GM18867 (cell line): ENCODE measurements around the gene FZD4.
"Not testable (repeated sequence)": the region's sequence is repeated elsewhere in the genome, so short reads cannot be mapped to it uniquely, and the experiment has no call there.

Experiments used
- ATAC-seq: cut with Tn5 transposase; IDR thresholded peaks from one replicate; pipeline ENCODE4 v1.9.1; 2021; ENCODE audit warnings: mild to moderate bottlenecking, moderate library complexity; ENCODE audit not compliant: unreplicated experiment

Gene FZD4

GRCh38 chr11:86955361-86956120, at the start of gene FZD4:
Gene FZD4, minus strand, starts transcription at chr11:86955395. Its CDS starts 310 bp downstream, at chr11:86955085.
- peak; percentile 94 for ATAC-seq

- not testable (repeated sequence) for ATAC-seq
Measured at GRCh38 chr11:87004281-87004680, 49.1 kb upstream of the FZD4 start.

GRCh38 chr11:87002918-87003317, 47.7 kb upstream of the FZD4 start:
- no peak for ATAC-seq

GRCh38 chr11:86999859-87000753, 44.9 kb upstream of the FZD4 start:
- no peak for ATAC-seq

GRCh38 chr11:86999388-86999787, 44.2 kb upstream of the FZD4 start:
- no peak for ATAC-seq

GRCh38 chr11:86996953-86997570, 41.9 kb upstream of the FZD4 start:
- ATAC-seq: no peak

- no peak for ATAC-seq
Measured at GRCh38 chr11:86993031-86993430, 37.8 kb upstream of the FZD4 start.

GRCh38 chr11:86992340-86992739, 37.1 kb upstream of the FZD4 start:
- ATAC-seq: not testable (repeated sequence)

GRCh38 chr11:86991341-86991740, 36.1 kb upstream of the FZD4 start:
- no peak for ATAC-seq

- no peak for ATAC-seq
Measured at GRCh38 chr11:86990515-86990914, 35.3 kb upstream of the FZD4 start.

- no peak for ATAC-seq
Measured at GRCh38 chr11:86990031-86990430, 34.8 kb upstream of the FZD4 start.

- no peak for ATAC-seq
Measured at GRCh38 chr11:86988351-86988881, 33.2 kb upstream of the FZD4 start.

- no peak for ATAC-seq
Measured at GRCh38 chr11:86987679-86988078, 32.5 kb upstream of the FZD4 start.

- no peak for ATAC-seq
Measured at GRCh38 chr11:86984701-86985100, 29.5 kb upstream of the FZD4 start.

- ATAC-seq: no peak
Measured at GRCh38 chr11:86983021-86983488, 27.9 kb upstream of the FZD4 start.

- no peak for ATAC-seq
Measured at GRCh38 chr11:86981777-86982540, 26.8 kb upstream of the FZD4 start.

- ATAC-seq: no peak
Measured at GRCh38 chr11:86980086-86980796, 25.0 kb upstream of the FZD4 start.

GRCh38 chr11:86978756-86979608, 23.8 kb upstream of the FZD4 start:
- peak; percentile 81 for ATAC-seq

GRCh38 chr11:86978247-86978646, 23.1 kb upstream of the FZD4 start:
- ATAC-seq: no peak
